DND-41 (cell line): ENCODE data around the gene YTHDF1.

Source experiments
- EZH2 ChIP-seq: IDR thresholded peaks from 3 replicates; pipeline ENCODE4 v1.6.1; 2012; ENCODE audit warnings: borderline replicate concordance, low read depth, mild to moderate bottlenecking, moderate library complexity, low read length, inconsistent platforms; ENCODE audit not compliant: severe bottlenecking
- TF ChIP-seq, protein P1 (sequence below): IDR thresholded peaks from 2 replicates; pipeline ENCODE4 v1.5.1; 2012; ENCODE audit warnings: borderline replicate concordance, low read length, moderate library complexity, mild to moderate bottlenecking; ENCODE audit not compliant: poor library complexity, severe bottlenecking; ENCODE audit errors: extremely low read depth

DNA sequence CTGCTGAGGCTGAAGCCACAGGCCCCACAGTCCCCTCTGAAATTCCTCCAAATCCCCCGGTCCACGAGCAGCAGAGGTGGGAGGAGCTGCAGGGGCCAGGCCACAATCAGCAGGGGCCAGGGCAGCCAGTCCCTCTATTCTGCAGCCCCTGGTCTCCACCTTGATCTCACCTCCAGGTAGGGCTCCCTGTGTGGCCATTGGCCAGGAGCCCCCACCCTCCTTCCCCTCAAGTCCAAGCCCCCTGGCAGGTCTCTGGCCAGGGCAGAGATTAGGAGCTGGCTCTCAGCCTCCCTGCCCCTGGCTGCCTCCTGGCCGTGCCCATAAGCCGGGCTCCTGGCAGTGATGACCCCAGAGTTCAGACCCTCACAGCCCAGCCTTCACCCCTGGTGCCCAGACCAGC lies 34.7 kb downstream of the YTHDF1 start:
- TF ChIP-seq, protein P1, sequence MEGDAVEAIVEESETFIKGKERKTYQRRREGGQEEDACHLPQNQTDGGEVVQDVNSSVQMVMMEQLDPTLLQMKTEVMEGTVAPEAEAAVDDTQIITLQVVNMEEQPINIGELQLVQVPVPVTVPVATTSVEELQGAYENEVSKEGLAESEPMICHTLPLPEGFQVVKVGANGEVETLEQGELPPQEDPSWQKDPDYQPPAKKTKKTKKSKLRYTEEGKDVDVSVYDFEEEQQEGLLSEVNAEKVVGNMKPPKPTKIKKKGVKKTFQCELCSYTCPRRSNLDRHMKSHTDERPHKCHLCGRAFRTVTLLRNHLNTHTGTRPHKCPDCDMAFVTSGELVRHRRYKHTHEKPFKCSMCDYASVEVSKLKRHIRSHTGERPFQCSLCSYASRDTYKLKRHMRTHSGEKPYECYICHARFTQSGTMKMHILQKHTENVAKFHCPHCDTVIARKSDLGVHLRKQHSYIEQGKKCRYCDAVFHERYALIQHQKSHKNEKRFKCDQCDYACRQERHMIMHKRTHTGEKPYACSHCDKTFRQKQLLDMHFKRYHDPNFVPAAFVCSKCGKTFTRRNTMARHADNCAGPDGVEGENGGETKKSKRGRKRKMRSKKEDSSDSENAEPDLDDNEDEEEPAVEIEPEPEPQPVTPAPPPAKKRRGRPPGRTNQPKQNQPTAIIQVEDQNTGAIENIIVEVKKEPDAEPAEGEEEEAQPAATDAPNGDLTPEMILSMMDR = no peak
- no peak for TF ChIP-seq EZH2
